ENCODE data around the gene TMEM255B.

DNA sequence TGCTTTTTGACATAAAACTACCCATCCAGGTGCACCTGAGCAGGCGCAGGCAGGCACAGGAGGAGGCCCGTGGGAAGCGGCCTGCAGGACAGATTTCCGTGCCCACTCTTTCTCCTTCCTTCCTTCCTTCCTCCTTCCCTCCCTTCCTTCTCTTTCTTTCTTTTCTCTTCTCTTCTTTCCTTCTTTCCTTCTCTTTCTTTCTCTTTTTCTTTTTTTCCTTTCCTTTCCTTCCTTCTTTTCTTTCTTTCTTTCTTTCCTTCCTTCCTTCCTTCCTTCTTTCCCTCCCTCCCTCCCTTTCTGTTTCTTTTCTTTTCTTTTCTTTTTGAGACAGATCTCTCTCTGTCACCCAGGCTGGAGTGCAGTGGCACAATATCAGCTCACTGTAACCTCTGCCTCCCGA lies 21.2 kb upstream of the TMEM255B start:
- TF ChIP-seq, protein P1, sequence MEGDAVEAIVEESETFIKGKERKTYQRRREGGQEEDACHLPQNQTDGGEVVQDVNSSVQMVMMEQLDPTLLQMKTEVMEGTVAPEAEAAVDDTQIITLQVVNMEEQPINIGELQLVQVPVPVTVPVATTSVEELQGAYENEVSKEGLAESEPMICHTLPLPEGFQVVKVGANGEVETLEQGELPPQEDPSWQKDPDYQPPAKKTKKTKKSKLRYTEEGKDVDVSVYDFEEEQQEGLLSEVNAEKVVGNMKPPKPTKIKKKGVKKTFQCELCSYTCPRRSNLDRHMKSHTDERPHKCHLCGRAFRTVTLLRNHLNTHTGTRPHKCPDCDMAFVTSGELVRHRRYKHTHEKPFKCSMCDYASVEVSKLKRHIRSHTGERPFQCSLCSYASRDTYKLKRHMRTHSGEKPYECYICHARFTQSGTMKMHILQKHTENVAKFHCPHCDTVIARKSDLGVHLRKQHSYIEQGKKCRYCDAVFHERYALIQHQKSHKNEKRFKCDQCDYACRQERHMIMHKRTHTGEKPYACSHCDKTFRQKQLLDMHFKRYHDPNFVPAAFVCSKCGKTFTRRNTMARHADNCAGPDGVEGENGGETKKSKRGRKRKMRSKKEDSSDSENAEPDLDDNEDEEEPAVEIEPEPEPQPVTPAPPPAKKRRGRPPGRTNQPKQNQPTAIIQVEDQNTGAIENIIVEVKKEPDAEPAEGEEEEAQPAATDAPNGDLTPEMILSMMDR (IDR thresholded peaks at IDR 0.05) = no peak
- TF ChIP-seq POLR2A (IDR thresholded peaks at IDR 0.05) = no peak
